Posterior cingulate gyrus (tissue), 11 donors: ENCODE results near the gene LRRC46.

Experiments used
- DNase-seq, 10 donors: peaks; one replicate each; pipeline versions ENCODE4 v3.0.0 to v3.0.0-alpha.2; 2020 to 2021; ENCODE audit warnings: mixed read lengths in 3 of 10
- intact Hi-C: fragments of 100-400 bp; cut with DNase I; formaldehyde crosslinking; loops from one replicate; pipeline ENCODE4 v1.15.1; 2023

Gene LRRC46

DNA sequence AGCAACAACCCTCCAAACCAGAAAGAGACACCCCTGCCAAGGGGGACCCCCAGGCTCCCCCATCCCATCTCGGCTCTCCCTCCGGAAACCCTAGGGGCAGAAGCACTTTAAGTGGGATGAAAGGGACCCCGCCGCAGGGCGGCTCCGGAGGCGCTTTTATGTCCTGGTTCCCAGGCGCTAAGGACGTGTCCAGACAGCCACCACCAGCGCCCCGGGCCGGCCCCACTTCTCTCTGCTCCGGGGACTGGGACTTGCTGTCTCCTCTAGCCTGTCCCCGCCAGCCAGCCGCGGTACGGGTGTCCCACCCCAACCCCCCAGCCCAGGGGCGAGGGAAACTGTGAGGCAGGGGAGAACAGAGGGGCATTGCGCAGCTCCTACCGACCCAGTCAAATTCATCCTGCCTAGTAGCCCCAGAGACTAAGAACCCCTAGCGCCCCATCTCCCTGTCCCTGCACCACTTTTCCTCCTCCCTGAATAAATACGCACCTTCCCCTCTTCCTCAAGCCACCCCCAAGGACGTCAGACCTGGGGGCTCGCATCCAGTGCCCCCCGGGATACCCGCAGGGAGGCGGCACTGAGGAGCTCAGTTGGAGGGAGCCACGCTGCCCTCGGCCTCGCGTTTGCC lies 15.4 kb downstream of the LRRC46 start:
- intact Hi-C loops, result loop anchor here (10.0 kb wide), 1 partner anchor 128 kb away; the partner anchor contains the start of gene CDK5RAP3
- peak in 1 of 10 donors; percentile 86 for DNase-seq

- DNase-seq, result peak in 1 of 10 donors; percentile 81
- intact Hi-C loops, result loop anchor here (10.0 kb wide), 1 partner anchor 127 kb away; the partner anchor contains the start of gene CDK5RAP3
Observed at GRCh38 chr17:47847341-47848197, 16.1 kb downstream of the LRRC46 start.

DNA sequence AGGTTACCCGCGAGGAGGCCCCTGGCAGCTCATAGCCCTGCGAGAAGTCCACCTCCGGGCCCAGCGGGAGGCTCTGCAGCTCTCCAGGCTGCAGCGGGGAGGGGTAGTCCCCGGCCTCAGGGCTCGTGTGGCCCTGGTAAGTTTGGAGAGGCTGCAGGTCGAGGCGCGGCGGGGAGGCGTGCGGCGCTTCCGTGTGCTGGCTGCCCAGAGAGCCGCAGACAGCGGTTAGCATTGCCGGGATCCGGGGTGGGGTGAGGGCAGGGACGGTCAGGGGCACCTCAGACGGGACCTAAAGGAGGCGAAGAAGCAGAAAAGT lies 16.7 kb downstream of the LRRC46 start:
- intact Hi-C loops, result loop anchor here (10.0 kb wide), 1 partner anchor 127 kb away; the partner anchor contains the start of gene CDK5RAP3

DNA sequence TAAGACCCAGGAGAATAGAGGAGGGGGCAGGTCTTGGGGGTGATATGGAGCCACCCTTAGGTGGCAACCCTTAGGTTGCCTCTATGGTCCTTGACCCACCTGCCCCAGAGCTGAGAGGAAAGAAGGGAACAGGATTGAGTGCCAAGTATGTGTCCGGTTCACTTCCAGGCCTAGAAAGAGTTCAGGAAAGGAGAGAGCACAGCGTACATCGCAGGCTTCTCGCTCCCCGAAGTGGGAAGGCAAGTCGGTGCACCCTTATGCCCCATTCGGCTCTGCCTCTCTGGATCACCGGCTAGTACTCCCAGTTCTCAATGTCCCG lies 18.9 kb downstream of the LRRC46 start:
- no peak for DNase-seq
- intact Hi-C loops, result no loop called here

More for the DNA sequence above, 16.7 kb downstream of the LRRC46 start:
- DNase-seq, result peak in 1 of 10 donors; percentile 64

DNA sequence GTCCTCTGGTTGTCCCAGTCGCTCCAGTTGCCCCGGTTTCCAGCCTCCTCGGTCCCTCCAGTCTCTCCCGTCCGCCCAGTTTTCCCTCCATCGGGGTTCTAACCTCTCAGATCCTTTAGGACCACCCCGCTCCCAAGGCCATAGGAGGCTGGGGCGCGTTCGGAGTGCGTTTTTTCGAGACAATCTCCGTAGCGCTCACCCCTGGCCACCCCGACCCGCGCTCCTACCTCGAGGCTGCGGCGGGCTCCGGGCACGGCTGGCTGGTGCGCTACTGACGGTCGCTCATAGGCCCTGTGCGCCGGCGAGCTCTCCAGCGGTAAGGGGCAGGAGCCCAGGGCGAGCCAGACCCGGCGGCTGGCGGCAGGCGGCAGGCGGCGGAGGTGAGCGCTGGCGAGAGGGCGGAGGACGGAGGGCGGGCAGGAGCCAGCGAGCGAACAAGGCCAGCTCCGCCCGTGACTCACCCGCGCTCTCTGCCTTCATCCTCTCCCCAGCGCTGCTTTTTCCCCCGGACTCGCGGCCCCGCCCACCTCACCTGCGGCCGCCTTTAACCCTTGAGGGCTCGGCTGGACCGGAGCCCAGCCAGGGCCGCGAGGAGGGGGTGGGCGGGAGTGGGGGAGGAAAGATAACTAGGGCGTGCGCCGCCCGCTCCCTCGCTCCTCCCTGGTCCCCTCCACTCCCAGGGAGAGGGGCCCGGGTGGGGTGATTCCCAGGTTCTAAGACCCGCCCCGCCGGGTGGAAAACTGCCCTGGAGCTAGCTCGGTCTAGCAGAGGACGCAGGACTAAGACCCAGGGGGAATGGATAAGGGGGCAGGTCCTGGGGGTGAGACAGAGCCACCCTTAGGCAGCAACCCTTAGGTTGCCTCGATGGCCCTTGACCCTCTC lies 19.5 kb downstream of the LRRC46 start, which contains the start of gene SP6:
TSS of gene SP6 (minus strand) at position 472 of the 882 bp plus-strand sequence. CDS start 2,734 bp downstream, outside the sequence.
- intact Hi-C loops, result no loop called here
- DNase-seq, result peak in 2 of 10 donors; percentile 67 to 75

DNA sequence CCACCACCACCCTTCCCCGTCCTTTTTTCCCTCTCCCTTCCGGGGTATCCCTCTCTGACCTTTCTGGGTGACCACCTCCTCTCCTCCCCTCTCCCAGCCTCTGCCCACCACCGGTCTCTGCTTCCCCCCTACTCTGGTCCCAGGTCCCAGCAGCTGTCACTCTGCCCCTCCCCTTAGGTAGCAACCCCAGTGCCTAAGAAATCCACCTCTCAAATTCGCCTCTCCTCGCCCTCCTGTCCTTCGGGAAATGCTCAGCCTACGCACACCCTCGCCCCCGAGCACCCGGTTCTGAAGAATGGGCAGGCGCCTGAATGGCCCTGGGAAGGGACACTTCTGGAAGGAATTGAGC lies 20.3 kb downstream of the LRRC46 start:
- peak in 1 of 10 donors; percentile 15 for DNase-seq
- intact Hi-C loops, result no loop called here

DNA sequence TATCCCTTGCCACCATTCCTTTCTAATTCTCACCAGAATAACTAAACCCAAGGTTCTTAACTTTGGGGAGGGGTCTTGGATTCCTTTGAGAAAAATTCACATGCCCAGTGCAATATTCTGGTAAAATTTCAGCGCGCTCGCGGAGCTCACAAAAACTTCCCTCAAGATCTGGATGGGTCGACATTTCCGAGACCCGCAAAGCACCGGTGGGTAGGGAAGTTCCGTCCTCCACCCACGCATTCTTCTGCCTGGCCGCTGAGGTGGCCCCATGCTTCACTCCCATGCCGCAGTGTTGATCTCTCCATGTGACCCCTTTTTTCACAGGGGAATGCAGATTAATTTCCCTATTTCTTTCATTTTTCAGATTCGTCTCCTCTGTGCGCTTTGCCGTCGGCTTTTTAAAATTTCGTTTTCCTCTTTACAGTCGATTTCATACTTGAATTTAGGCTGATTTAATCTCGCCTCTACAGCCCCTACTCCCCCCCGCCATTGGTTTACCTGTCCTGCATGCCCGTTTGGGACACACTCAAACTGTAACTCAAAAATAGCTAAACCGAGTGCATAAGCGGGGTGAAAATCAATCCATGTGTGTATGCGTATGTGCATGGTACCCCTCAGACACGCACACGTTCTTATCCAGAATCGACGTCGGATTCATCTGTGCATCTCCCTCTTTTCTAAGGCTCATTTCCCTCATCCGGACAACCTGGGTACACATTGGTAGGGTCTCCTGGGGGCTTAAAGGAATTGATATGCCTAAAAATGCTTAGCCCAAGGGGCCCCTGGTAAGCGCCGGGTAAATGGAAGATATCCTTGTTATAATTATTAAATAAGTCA lies 20.9 kb downstream of the LRRC46 start:
- intact Hi-C loops, result no loop called here
- peak in 2 of 10 donors; percentile 12 to 45 for DNase-seq

GRCh38 chr17:47853616-47854015 lies 22.1 kb downstream of the LRRC46 start:
- intact Hi-C loops, result no loop called here
- DNase-seq, result no peak

GRCh38 chr17:47855737-47856136 lies 24.3 kb downstream of the LRRC46 start:
- DNase-seq, result no peak
- intact Hi-C loops, result no loop called here

GRCh38 chr17:47856830-47857229 lies 25.4 kb downstream of the LRRC46 start:
- intact Hi-C loops, result no loop called here
- DNase-seq, result no peak

DNA sequence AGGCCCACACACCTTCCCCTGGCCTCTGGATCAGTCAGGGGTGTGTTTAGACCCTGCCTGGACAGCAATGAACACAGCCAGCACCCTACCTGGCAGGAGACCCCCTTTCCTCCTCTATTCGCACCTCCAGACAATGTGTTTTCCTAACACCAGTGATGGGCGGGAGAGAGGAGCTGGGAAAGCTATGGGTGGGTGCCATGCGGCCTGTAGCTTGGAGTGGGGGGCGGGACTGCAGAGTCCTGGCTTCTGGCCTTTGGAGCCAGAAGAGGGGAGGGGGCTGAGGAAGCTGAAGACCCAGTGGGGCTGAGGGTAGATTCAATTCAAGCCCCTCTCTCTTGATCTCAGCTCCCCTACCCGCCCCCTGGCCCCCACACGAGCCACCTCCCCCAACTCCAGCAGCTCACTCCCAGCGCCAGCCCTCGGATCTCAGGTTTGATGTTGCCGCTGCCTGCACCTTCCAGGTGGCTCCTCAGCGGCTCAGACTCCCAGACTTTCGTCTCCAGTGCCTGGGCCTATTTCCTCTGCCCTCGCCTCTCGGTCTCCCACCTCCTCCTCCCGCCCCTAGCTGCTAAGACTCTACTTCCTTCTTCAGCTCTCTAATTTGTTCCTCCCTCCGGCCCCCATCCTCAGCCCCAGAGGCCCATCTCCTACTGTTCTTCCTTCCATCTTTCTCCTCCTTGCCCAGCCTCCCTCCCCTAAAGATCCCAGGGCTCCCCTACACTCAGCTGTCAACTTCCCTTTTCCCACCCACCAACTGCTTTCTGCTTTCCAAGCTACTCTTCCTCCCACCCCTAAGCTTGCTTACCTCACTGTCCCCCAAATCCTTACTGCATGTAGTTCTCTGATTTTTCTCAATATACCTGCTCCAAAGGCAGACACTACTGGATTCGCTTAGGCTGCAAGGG lies 26.3 kb downstream of the LRRC46 start:
- no peak for DNase-seq
- intact Hi-C loops, result no loop called here

GRCh38 chr17:47860386-47860785 lies 28.9 kb downstream of the LRRC46 start:
- DNase-seq, result no peak
- intact Hi-C loops, result no loop called here

- DNase-seq, result no peak
- intact Hi-C loops, result no loop called here
Observed at GRCh38 chr17:47862621-47863440, 31.4 kb downstream of the LRRC46 start.

DNA sequence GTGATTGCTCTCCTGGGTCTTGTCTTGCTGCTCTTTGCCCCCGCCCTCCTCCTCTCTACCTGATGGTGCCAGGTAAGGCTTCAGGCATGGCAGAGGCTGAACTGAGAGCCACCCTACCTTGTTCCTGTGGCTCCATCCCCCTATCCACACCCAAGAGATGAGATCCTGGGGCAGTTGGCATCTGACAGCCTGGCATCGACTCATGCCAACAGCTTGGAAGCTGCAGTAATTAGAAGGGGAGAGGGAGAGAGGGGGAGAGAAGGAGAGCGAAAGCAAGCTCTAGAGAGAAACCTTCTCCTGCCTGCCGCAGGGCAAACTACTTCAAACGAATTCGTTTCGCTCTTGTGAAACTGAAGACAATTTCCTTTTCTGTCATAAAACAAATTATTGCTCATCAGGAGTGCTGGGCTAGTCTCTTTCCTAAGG lies 33.3 kb downstream of the LRRC46 start:
- no peak for DNase-seq
- intact Hi-C loops, result no loop called here

- DNase-seq, result no peak
- intact Hi-C loops, result no loop called here
Observed at GRCh38 chr17:47866941-47867340, 35.5 kb downstream of the LRRC46 start.

- intact Hi-C loops, result no loop called here
- no peak for DNase-seq
Observed at GRCh38 chr17:47867813-47868533, 36.5 kb downstream of the LRRC46 start.

DNA sequence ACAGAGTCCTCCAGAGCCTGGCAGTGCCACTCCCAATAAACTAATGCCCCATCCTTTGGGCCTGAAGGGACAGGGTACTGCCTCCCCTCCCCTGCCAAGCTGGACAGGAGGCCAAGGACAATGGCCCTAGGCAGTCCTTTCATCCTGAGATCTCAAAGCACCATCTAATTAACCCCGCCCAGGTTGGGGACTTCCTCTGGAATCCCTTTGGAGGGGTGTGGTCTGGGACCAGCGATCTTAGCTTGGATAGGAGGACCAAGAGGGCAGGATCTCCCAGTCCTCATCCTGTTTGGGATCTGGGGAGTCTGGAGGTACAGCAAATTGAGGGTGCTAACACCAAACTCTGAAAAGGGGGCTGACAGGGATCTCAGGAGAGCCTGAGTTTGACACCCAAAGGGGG lies 37.6 kb downstream of the LRRC46 start:
- no peak for DNase-seq
- intact Hi-C loops, result no loop called here
